Measurements from ENCODE around the gene SLC35A2.
A peak's percentile ranks its signal among the peaks of the same experiment; 100 is the strongest.

Gene SLC35A2

DNA sequence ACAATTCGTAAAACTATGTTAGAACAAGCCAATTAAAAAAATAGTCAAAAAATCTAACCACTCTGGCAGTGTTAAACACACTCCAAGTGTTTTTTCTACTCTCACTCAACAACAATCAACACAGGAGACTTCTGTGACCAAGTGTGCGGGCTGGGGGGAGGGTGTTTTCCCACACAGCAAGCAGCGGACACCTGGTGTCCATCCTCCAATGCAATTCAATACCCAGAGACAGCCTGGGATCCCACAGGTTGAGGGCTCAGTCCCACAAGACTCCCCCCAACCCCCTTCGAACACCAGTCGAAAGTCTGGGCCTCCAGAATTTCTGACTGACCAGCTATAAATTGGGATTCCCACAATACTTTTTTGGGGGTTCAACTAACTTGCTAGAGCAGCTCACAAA, 15.7 kb upstream of the SLC35A2 start:
- DNase-seq: no peak

DNA sequence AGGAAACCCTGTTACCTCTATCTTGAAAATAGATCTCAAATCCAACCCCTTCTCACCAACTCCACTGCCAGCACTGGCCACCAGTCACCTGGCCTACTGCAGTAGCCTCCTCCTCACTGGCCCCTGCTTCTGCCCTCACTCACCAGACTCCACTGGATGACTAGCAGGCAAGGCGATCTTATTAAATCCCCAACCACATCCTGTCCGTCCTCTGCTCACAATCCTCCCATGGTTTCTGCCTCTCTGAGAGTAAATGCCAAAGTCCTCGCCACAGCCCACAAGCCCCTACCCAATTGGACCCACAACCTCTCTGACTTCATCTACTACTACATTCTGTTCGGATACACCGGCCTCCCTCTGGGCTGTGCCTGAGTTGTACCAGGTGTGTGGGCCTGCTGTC, 12.8 kb upstream of the SLC35A2 start:
- DNase-seq: no peak

DNA sequence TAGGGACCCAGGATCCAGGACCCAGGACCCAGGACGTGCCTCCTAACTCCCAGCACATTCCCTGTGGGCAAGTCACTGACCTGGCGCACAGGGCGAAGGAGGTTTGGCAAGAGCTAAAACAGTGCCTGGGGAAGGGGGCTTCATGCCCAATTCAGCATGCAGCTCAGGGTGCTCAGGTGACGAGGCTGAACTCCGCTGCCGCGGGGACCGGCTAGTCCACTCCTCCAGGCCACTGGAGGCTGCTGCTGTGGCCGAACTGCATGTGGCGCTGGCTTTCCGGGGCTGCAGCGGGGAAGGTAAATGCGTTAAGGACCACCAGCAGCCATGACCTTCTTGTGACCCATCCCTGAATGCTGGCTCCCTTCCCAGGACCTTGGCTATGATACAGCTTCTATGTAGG, 12.3 kb upstream of the SLC35A2 start:
- no peak for DNase-seq

DNA sequence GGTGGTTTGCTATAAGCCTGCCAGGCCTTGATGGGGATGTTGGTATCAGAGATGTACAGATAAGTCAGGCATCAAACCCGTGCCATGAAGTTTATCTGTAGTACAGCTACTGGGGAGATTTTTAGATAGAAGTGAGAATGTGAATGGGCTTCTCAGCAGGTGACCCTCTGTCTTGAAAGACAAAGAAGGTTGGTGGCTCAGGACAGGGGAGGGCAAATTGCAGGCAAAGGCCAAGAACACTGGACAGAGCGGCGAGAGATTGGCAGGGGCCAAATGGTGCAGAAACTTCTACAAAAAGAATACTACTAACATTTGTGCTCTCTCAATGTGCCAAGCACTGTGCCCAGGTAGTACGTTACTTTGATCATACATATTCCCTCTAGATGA, 9.3 kb upstream of the SLC35A2 start:
- no peak for DNase-seq

DNA sequence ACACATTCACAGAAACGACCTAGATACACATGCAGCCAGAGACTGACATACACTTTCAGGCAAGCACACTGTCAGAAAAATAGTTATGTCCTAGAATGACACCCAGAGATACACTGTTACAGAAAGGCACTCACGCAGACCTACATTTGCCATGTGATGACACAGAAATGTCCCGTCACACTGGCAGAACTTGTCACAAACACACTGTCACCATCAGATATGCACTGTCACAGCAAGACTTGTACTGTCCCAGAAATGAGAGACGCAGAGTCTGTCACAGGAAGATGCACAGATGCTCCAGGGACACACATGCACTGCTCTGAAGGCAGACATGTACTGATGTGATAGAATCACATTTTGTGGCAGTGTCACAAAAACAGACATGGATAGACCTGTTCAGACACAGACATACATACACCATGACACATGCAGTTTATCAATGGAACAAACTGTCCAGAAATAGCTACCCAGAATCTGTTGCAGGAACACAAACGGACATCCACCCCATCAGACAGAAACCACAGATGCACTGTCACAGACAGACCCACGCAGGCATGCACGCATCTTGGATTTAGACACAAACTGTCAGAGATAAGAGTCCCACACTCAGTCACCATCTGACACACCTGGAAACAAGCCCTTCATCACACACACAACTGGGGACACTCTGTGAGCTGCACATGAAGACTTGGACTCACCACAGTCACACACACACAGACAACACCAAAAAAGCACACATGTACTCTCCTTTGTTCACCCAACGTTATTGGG, 8.7 kb upstream of the SLC35A2 start:
- no peak for DNase-seq

DNA sequence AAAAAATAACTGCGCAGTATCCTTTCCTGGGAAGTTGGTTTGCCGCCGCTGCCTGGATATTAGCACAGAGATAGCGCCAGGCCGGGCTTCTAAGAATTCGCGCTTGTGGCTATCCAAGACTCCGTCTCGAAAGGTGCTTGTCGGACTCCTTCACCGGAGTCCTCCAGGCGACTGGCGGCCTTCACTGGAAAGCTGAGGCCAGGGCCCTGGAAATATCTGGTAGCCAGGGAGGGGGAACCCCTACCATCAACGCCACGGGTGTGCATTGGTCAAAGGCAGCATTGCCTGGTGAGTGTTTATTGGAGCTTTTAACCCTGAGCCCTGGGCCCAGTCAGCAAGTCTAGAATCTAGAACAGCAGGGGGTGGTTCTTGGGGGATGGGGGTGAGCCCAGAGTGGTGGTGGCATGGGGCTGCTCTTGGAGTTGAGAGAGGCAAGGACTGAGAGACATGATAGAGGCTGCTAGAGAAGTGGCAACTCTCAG, 8.0 kb upstream of the SLC35A2 start:
- DNase-seq: no peak

DNA sequence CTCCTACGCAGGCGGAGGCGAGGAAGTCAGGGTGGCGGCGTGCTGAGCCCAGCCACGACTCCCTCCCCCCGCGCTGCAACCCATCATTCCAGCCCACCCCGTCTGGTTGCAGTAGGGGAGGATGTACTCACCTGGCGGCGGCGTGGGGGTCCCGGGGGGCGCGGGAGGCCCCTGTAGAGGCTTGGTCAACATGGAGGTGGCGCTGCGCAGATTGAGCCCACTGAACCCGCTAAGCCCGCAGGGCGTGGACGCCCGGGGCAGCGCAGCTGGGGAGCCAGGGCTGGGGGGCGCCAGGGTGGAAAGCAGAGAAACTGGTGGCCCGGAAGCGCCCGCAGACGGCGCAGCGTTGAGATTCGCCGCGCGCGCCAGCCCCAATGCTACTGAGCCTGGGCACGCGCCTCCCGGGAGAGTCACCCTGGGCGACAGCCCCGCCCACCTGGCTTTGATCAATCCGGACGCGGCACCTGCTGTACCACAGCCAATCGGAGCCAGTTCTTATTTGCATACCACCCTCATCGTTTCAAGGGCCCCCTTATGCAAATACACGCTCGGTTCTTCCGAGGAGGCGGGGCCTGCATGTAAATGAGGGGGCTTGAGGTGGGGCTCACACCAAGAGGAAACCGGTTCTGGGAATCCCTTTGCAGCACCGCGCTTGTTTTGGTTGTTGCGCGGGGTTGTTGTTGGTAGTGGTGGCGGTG, 7.3 kb upstream of the SLC35A2 start, which contains the start of gene PIM2:
Gene PIM2 (minus strand): TSS at position 382 of the 698 bp plus-strand sequence. CDS start 190 bp downstream, at position 192.
- DNase-seq: peak; percentile 84

DNA sequence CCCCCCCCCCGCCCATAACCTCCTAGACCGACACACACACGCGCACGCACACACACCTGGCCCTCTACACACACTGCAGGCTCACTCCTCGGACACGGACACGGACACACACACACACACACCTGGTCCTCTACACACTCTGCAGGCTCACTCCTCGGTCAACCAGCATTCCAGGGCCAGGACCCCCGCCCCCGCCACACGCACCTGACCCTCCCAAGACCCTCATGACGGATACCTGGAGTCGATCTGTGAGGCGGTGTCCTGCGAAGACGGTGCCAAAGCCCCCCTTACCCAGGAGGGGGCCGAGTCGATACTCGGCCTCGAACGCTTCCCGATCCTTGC, 6.8 kb upstream of the SLC35A2 start:
- no peak for DNase-seq

DNA sequence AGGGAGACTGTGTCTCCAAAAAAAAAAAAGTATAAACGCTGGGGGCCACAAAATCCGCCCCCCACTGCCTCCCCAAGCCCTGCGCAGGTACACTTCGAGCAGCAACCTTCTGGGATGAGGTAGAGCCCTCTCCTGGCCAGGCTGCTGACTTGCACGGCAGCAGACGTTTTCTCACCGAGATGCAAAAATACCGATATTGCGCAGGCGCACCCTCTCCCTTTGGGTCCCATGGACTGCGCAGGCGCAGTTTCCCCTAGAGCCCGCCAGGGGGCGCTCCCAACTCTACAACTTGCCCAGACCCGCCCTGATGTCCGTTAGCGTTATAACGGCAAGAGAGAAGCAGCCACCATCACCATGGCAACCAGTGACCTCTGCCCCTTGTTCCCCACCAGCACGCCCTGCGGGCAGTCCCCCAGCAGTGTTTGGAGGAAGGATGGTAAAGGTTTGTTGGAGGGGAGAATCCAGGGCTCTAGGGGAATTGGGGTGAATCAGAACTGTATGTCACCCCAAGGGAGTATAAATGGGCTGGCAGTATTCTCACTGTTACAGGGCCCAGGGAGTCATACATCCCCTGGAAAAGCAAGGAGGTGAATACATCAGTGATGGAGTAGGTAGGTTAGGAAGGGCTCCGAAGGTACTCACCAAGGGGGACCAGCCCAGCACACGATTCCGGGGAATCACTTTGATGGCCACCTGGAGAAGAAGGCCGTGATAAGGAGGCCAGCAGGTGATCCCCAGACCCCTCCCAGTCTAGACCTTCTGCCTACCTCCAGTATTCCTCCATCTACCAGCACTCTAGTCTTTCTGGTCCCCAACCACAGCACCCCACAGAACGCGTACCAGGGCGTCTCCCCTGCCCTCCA, 5.9 kb upstream of the SLC35A2 start:
- DNase-seq: peak; percentile 75

DNA sequence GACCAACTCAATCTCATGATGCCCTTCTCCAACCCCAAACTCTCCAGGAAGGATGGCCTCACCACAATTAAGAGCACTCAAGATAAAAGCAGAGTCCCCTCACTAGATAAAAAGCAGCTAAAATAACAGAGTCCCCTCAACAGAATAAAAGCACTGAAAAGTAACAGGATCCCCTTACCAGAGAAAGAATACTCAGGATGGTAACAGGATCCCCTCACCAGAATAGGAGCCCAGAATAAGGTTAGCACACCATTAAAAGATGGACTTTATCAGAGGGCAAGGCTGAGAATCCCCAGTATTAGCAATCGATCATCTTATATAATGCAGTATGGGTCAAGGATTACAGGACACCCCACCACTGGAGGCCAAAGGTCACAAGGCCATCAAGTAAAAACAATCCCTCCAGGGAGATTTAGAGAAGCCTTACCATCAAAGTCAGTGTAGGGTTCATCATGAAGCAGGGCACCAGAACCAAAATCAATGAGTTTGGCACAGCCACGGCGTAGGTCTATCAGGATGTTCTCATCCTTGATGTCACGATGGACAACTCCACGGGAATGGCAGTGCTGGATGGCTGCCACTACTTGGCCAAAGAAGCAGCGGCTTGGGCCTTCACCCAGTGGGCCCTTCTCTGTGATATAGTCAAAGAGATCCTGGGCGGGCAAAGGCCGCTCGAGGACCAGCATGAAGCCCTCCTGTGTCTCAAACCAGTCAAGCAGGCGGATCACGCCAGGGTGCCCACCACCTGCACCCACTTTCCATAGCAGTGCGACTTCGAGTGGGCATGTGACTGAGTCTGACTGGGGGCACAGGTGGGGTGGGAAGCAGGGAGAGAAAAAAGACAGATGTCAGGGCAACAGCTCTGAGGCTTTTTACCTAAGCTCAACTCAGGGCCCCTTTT, 3.4 kb upstream of the SLC35A2 start:
- DNase-seq: no peak

DNA sequence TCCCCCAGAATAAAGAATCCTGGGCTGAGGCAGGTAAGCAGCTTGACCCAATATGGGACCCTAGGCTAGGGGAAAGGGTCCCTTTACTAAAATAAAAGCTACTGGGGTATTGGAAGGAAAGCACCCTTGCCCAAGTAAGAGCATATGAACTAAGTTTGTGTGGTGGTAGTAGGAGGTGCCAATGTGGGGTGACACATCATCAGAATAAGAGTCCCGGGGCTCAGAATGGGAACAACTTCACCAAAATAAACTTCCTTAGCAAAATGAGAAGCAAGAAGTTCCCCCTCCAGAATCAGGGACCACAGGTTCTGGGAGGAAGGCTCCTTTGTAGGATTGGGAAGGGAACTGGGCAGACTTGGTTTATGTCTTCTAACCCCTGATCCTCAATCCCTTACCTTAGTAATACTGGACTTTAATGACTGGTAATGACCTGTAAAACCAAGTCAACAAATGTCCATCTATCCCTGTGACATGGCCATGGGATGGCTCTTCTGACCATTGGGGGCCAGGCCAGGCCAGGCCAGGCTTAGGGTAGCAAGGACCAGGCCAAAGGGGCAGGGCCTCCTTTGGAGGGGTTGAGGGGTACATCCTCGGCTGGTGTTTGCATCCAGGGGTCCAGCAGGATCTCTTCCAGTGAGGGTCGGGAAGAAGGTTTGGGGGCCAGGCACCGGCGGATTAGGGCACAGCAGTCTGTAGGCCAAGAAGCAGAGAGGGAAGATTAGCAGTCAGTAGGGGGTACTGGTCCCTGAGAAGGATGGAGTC, 2.3 kb upstream of the SLC35A2 start:
- DNase-seq: no peak

DNA sequence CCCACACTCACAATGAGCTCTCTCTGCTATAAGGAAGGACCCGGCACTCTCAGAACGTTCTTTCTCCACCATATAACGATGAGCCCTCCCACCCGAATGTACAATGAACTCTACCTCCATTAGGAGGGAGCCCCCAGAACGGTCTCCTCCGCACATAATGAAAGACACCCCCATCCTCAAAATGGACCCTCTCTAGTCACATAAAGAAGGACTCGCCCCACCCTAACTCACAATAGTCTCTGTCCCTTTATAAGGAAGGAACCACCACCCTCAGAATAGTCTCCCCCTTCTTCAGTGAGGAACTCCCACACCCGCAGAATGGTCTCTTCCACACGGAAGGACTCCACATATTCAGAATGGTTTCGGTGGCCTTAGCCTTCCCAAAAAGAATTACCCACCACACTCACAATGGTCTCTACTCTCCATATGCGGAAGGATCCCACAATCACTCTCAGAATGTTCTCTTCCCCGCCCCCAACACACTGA, 477 bp downstream of the SLC35A2 start:
- no peak for DNase-seq

DNA sequence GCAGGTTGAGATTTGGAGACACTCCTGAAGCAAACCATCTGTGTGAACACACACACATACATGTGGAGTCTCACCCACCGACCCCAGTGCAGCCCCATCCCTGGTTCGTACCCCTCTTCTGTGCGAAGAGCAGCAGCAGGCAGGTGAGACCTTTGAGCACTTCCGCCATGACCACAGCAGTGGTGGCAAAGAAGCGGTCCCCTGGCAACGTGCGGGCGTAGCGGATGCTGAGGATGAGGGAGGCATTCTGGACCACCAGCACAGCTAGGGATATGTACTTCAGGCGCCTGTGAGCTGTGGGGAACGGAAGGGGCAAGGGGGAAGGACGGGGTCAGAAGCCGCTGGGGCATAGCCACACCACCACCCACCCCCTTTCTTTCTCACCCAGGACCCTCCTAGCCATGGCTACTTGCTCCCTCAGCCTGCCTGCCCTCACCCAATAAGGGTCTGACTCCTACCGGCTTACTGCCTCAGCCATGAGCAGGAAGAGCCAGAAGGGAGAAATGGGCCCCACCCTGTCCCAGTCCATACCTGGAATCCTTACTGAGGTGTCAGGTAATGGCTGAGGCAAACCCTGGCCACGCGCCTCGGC, 1.6 kb downstream of the SLC35A2 start:
- no peak for DNase-seq

DNA sequence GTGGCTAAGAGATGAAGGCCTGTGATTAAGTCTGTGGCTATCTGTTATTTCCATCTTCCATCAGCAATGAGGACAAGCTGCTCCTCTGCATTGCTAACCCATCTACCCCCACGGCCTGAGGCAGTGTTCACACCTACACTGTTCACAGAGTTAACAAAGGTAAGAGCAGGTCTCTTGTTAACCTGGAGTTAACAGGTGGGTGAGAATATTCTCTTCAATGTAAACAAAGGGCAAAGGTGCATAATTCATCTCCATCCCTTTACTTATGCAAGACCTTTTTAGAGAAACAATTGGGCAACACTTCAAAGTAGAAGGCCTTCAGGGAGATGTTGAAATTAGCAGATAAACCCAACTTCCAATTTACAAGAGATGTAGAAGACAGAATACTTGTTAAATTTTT, 2.8 kb downstream of the SLC35A2 start:
- no peak for DNase-seq

DNA sequence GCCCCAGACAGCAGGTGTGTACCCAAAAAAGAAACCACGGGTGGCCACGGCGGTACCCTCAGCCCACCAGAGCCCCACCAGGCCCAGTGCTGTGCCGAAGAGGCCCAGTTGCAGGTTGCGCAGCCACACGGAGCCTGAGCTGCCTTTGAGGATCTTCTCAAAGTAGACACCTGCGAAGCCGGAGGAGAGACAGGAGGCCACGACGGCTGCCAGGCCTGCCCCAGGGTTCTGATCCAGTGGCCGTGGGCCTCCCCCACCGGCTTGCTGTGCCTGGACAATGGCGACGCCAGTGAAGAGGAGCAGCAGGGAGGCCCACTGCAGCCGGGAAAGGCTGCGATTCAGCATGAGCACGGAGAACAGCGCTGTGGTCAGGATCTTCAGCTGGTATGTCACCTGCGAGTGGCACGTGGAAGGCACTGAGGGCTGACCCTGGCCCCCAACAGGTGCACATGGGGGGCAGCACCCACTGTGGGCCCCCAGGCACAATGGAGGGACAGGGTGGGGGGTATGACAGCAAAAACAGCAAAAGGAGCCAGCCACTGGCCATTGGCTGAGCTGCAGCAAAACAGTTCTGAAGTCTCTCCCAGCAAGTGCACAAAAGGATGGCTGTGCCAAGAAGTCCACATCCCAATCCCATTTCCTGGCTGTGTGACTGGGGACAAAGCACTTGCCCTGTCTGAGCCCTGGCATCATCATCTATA, 6.2 kb downstream of the SLC35A2 start:
- no peak for DNase-seq

DNA sequence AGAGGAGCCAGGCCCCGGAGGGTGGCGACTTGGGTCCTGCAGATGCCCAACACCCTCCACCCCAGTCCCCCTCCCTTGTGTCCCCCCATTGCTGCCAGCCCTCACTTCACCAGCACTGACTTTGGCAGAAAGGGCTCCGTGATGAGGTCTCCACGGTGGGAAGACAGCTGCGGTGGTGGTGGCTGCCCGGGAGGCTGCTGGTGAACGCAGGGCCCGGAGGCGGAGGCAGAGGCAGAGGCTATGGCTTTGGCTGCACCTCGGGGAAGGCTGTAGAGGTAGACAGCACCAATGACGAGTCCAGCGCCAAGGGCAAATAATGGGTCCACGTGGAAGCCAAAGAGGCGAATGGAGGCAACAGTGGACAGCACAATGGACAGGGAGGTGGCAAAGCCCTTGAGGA, 6.8 kb downstream of the SLC35A2 start:
- no peak for DNase-seq

DNA sequence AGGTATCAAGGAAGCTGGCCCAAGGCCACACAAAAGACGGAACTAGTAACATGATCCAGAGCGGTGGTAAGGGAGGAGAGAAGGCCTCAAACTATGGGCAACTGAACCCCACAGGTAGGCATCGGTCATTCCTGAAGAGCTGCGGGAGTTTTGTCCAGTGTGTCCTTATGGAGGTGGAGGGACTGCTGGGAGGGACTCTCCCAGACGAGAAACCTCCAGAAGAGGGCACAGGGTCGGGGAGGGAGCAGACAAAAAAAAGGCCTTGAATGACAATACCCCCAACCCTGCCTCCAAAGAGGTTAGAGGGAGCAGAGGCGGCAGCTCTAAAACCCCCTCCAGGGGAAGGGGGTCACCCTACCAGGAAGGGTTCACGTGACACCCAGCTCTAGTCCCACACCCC, 7.3 kb downstream of the SLC35A2 start:
- DNase-seq: no peak

DNA sequence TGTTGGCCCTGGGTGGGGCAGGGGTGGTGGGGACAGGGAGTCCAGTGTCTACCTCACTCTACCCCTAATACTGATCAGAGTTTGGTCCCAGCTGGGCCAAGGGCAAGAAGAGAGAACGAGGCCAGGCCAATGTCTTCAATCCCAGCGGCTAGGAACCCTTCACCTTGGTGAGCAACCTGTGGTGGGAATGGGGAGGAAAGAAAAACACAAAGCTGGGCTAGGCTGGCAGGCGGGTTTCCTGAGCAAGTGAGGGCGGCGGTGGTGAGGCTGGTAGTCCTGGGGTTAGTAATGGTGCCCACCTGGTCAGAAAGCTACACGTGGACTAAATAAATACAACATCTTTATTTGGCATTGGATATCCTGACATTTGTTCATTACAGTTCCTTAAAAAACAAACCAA, 8.2 kb downstream of the SLC35A2 start:
- DNase-seq: no peak

DNA sequence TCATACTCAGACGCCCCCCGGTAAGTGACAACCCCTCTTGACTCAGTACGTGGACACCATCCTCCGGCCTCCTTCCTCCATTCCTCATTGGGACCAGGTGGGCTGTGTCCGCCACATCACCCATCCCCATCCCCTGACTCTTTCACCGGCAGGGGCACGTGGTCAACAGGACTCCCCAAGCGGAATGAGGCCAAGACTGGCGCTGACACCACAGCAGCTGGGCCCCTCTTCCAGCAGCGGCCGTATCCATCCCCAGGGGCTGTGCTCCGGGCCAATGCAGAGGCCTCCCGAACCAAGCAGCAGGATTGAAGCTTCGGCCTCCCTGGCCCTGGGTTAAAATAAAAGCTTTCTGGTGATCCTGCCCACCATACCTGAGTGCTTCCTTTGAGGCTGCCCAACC, 8.7 kb downstream of the SLC35A2 start:
- DNase-seq: no peak

DNA sequence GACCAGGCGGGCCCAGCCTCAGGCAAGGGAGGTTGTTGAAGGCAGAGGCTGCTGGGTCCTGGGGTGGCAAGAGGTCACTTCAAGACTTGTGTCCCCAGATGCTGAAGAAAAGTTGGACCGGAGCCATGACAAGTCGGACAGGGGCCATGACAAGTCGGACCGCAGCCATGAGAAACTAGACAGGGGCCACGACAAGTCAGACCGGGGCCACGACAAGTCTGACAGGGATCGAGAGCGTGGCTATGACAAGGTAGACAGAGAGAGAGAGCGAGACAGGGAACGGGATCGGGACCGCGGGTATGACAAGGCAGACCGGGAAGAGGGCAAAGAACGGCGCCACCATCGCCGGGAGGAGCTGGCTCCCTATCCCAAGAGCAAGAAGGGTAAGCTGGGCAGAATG, 9.3 kb downstream of the SLC35A2 start:
- DNase-seq: no peak

DNA sequence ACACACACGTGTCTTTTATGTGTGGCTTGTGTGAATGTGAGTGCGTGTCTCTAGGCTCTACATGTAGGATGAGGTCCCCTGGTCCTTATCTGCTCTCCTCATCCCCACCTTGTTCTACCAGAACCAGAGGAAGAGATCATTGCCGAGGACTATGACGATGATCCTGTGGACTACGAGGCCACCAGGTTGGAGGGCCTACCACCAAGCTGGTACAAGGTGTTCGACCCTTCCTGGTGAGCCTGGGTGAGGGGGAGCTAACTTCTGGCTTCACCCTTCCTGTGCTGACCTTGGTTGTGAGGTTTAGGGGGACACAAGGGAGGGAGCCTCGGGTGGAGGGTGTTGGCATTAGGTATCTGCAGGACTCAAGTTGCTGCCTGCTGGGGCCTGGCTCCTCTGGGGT, 10.4 kb downstream of the SLC35A2 start:
- DNase-seq: no peak
